OCI-LY3 (cell line): ENCODE results near the gene KCNK13.

Experiments used
- H2AFZ ChIP-seq: fragments of 200-600, 300-600 bp; shearing (Covaris generic); 2 replicates; pipeline ENCODE4 v1.6.0; 2014; ENCODE audit warnings: antibody characterized with exemption, low read depth, low read length
- H3K27ac ChIP-seq: fragments of 200-600, 300-600 bp; sonication (generic); 2 replicates; pipeline ENCODE4 v1.5.1; 2014; ENCODE audit warnings: mild to moderate bottlenecking, low read length, moderate library complexity, mixed read lengths
- H3K27me3 ChIP-seq: fragments of 200-600, 300-600 bp; sonication (generic); 2 replicates; pipeline ENCODE4 v1.6.1; 2014; ENCODE audit warnings: low read depth, low read length, mixed read lengths
- H3K36me3 ChIP-seq: fragments of 200-600, 300-600 bp; sonication (generic); replicated peaks from 2 replicates; pipeline ENCODE3; 2014; ENCODE audit warnings: low read depth, low read length, mixed read lengths
- H3K4me1 ChIP-seq: fragments of 300-600, 200-600 bp; sonication (generic); 2 replicates; pipeline ENCODE4 v1.6.1; 2014; ENCODE audit warnings: low read length, mixed read lengths
- H3K4me2 ChIP-seq: fragments of 200-600, 300-600 bp; sonication (generic); 2 replicates; pipeline ENCODE4 v1.6.1; 2014; ENCODE audit warnings: low read length, mixed read lengths
- H3K4me3 ChIP-seq: fragments of 300-600, 200-600 bp; sonication (generic); 2 replicates; pipeline ENCODE4 v1.5.1; 2014; ENCODE audit warnings: antibody characterized with exemption, mild to moderate bottlenecking, low read length, moderate library complexity
- H3K79me2 ChIP-seq: fragments of 300-600, 200-600 bp; shearing (Covaris generic); 2 replicates; pipeline ENCODE4 v1.6.1; 2014; ENCODE audit warnings: mild to moderate bottlenecking, low read length, mixed read lengths
- H3K9ac ChIP-seq: fragments of 300-600, 200-600 bp; shearing (Covaris generic); 2 replicates; pipeline ENCODE4 v1.6.0; 2014; ENCODE audit warnings: mild to moderate bottlenecking, low read length, moderate library complexity
- H3K9me3 ChIP-seq: fragments of 200-600, 300-600 bp; shearing (Covaris generic); 2 replicates; pipeline ENCODE4 v1.6.1; 2014; ENCODE audit warnings: low read length, mixed read lengths; ENCODE audit not compliant: insufficient read depth
- H4K20me1 ChIP-seq: fragments of 200-600, 300-600 bp; sonication (generic); 2 replicates; pipeline ENCODE4 v1.6.1; 2016; ENCODE audit warnings: low read length, mixed read lengths; ENCODE audit not compliant: insufficient read depth
- EZH2phosphoT487 ChIP-seq: fragments of 200-600 bp; shearing (Covaris generic); IDR thresholded peaks from 2 replicates; pipeline ENCODE4 v1.6.1; 2018; ENCODE audit warnings: antibody characterized with exemption, mixed run types, low read depth
- TF ChIP-seq, protein P1 (sequence below): fragments of 200-600, 300-600 bp; sonication (generic); IDR thresholded peaks from 2 replicates; pipeline ENCODE4 v1.5.1; 2014; ENCODE audit warnings: antibody characterized with exemption, low read length, low read depth

KCNK13 gene

DNA sequence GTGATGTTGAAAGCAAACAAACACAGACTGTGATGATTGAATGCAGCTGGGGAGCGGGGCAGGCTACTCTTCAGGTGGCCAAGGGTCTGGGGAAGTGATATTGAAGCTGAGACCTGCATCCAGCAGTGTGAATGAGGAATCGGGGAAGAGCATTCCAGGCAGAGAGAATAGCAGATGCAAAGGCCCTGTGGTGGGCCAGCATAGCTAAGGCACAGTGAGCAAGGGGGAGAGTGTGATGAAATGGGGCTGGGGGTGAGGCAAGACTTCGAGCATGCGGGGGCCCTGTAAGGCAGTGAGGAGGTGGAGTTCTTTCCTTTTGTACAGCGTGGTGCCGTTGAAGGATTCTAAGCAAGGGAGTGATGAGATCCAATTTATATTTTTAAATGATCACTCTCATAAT is 77.4 kb downstream of the KCNK13 start:
- no peaks in the 10 kb centered on the region for H3K36me3 ChIP-seq
- no peaks in the 10 kb centered on the region for H3K4me1 ChIP-seq
- H2AFZ ChIP-seq = no peak overlapping the region
- H3K27ac ChIP-seq = no peak overlapping the region
- no peaks in the 10 kb centered on the region for H4K20me1 ChIP-seq
- TF ChIP-seq, protein P1, sequence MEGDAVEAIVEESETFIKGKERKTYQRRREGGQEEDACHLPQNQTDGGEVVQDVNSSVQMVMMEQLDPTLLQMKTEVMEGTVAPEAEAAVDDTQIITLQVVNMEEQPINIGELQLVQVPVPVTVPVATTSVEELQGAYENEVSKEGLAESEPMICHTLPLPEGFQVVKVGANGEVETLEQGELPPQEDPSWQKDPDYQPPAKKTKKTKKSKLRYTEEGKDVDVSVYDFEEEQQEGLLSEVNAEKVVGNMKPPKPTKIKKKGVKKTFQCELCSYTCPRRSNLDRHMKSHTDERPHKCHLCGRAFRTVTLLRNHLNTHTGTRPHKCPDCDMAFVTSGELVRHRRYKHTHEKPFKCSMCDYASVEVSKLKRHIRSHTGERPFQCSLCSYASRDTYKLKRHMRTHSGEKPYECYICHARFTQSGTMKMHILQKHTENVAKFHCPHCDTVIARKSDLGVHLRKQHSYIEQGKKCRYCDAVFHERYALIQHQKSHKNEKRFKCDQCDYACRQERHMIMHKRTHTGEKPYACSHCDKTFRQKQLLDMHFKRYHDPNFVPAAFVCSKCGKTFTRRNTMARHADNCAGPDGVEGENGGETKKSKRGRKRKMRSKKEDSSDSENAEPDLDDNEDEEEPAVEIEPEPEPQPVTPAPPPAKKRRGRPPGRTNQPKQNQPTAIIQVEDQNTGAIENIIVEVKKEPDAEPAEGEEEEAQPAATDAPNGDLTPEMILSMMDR = no peak
- no peak for TF ChIP-seq EZH2phosphoT487
- H3K27me3 ChIP-seq = peaks cover 5% of the 10 kb centered on the region; the same call in 1 of the 2 replicates
- H3K79me2 ChIP-seq = no peaks in the 10 kb centered on the region
- H3K4me2 ChIP-seq = no peak overlapping the region
- no peak overlapping the region for H3K9ac ChIP-seq
- H3K9me3 ChIP-seq = no peaks in the 10 kb centered on the region
- H3K4me3 ChIP-seq = no peak overlapping the region

DNA sequence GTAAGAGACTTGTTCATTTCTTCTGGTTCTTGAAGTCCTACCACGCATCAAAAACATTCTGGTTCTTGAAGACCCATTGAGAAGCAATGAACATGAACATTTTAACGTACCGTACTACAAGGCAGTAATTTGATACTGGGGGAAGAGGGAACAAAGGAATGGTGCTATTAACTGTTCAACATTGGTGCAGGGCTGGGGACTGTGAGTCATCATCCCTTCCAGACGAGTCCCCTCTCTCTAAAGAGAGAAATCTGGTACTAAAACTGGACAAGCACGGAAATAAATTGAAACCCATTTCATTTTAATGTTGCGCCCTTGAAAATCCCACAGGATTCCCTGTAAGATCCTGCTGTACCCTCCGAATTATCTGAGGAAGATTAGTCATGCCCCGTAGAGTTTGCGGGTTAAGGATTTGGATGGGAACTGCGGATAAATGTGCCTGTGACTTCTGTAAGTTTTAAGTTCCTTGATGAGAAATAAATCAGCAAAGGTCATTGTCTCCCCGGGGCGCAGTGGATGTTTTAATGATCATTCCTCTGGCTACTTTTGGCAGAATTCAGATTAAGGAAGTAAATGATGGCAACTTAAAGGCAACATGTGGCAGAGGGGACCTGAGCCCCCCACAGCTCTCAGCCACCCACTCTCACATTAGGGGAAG is 78.6 kb downstream of the KCNK13 start:
- Histone ChIP-seq H3K9ac (no peak overlapping the region), H3K9me3 (no peaks in the 10 kb centered on the region), H3K27me3 (peaks cover 5% of the 10 kb centered on the region; the same call in 1 of the 2 replicates), H4K20me1 (no peaks in the 10 kb centered on the region), H3K27ac (no peak overlapping the region), H3K79me2 (no peaks in the 10 kb centered on the region), H3K36me3 (no peaks in the 10 kb centered on the region), H3K4me2 (no peak overlapping the region), H3K4me1 (no peaks in the 10 kb centered on the region), H2AFZ (no peak overlapping the region), H3K4me3 (no peak overlapping the region)
- TF ChIP-seq EZH2phosphoT487 = no peak

DNA sequence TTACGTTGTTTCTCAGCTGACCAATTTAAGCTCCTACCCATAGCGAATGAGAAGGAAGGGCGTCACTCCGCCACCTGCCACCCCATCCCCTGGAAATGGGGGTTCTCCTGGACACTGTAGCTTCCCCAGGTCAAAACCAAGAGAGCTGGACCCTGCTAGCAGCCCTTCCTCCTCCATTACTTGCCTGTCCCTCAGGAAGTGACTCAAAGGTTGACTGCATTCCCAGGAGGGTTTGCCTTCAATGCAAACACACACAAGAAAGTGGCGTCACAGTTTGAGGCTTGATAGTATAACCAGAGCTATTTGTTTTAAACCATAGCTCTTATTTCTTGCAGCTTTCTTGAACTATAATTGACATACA is 79.1 kb downstream of the KCNK13 start:
- H3K4me1 ChIP-seq = no peaks in the 10 kb centered on the region
- no peak overlapping the region for H2AFZ ChIP-seq
- peaks cover 2% of the 10 kb centered on the region; the same call in 1 of the 2 replicates for H3K27me3 ChIP-seq
- no peaks in the 10 kb centered on the region for H3K9me3 ChIP-seq
- H3K27ac ChIP-seq = no peak overlapping the region
- no peak overlapping the region for H3K4me3 ChIP-seq
- H3K9ac ChIP-seq = no peak overlapping the region
- TF ChIP-seq EZH2phosphoT487 = no peak
- TF ChIP-seq, protein P1 = no peak
- H3K36me3 ChIP-seq = no peaks in the 10 kb centered on the region
- no peak overlapping the region for H3K4me2 ChIP-seq
- no peaks in the 10 kb centered on the region for H3K79me2 ChIP-seq
- no peaks in the 10 kb centered on the region for H4K20me1 ChIP-seq

DNA sequence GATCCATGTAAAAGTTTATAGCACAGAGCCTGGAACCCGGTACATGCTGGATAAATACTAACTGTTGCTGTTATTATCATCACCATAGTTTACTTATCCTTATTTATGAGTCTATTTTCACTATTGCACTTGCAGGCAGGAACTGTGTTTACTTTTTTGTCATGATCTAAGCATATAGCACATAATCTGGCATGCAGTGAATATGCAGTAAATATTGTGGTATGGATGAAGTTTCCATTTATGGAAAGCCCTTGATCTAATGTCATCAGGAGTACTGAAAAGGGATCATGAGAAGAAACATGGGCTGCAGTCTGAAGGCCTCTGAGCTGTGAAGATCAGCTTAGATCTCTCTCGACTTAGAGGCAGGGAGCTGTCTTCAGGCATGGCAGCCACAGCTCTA is 91.6 kb downstream of the KCNK13 start:
- H3K79me2 ChIP-seq = no peaks in the 10 kb centered on the region
- no peak overlapping the region for H3K9ac ChIP-seq
- H3K9me3 ChIP-seq = no peaks in the 10 kb centered on the region
- TF ChIP-seq EZH2phosphoT487 = no peak
- TF ChIP-seq, protein P1 = no peak
- no peaks in the 10 kb centered on the region for H3K4me1 ChIP-seq
- H4K20me1 ChIP-seq = no peaks in the 10 kb centered on the region
- H3K36me3 ChIP-seq = no peaks in the 10 kb centered on the region
- H3K4me3 ChIP-seq = no peak overlapping the region
- no peak overlapping the region for H3K4me2 ChIP-seq
- no peak overlapping the region for H3K27ac ChIP-seq
- H3K27me3 ChIP-seq = no peaks in the 10 kb centered on the region
- H2AFZ ChIP-seq = no peak overlapping the region
